ENCODE data around the gene KIAA1549. TPM values are rescaled to one million over a fixed set of nuclear protein-coding genes. Genes with fewer than 3 reads are reported as not detected.
A peak's percentile ranks its signal among the peaks of the same experiment; 100 is the strongest.

The KIAA1549 gene
- polyA plus RNA-seq, 10 donors, result 8.2 to 13.5 (median 9.8) TPM

DNA sequence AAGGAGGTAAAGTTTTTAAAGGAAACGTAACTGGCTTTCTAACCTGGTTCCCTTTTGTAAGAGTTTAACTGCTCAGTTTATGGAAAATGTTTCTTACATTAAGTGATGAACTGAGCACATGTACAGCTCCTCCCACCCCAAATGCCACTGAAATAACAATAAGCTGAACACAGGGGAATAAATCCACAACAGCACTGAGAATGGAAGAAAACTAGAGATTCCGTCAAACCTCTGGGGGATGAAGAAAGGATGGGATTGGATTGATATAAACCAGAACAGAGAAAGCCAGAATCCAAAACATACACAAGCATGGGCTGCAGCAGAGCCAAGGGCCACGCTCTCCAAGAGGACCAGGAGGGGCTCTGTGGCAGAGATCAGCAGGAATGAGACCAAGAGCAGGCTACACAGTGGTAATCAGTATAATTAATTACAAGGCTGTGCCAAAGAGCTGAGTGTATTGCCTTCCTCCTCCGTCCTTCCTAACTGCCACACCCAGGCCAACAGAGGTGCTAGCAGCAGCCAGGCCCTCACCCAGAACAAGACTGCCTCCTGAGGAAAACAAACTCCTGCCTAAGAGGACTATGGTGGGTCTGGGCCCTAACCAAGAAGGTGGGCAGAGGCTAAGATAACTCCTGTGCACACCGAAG is 73.9 kb downstream of the KIAA1549 start:
- DNase-seq, result peak in 2 of 3 donors; percentile 8 to 38

DNA sequence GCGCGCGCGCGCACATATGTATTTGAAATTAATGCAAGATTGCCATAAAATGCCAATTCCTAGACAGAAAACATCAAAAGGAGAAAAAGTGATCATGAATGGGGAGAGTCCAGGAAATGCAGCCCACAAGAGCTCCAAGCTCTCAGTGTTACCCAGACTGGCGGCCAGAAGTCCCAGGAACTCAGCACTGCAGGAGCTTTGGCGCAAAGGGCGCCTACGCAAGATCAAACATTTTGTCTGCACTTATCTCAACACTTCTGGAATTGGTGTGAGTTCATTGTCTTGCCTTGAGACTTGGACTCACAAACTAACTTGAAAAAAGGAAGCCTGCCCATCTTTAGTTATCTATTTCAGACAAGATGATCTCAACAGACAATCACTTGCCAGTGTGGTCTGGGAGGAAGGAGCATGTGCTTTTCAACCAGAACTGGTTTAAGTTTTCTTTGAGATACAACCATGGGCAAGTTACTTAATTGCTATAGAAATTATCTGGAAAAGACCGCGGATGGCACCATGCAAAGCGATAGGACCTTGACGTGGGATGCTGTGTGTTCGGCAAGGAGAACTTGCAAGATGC is 77.2 kb downstream of the KIAA1549 start:
- DNase-seq, result no peak

DNA sequence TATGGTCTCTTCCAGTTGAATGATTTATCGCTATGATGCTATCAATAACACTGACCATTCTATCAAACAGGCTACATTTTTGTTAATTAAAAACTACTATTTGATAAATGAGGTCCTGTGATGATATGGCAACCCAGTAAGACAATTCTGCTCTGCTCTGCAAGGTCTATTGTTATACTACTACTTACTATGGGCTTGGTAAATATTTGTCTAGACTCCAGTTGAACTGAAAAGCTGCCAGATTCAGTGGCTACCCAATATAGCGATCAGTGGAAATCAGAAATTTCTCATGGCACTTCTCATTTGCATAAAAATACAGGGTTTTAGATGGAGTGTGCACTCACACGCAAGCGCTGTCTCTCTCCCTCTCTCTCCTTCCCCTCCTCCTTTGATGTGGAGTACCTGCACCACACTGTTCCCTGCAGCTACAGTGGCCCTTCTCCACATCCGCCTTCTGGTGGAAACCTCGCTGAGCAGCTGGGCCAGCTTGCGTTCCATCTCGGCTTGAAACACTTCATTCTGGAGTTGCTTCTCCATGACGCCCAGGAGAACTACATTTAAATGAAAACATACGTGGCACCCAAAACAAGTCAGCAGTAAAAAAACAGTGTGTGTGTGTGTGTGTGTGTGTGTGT is 77.9 kb downstream of the KIAA1549 start:
- DNase-seq, result no peak

DNA sequence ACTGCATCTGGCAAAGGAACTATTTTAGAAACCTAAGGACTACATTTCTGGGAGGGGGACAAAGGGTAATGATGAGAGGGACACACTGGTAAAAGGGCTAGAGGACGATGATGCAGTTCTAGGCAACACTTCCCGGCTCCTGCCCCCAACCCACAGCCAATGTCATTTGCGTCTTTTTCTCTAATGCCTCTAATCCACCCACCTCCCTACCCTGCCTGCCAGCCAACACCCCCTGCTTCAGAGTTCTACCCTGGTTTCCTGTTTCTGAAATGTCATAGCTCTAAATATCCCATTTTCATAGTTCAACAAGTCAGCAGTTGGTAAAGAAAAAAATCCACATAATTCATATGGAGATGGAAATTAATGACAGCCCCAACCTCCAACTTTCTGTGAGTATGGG is 79.0 kb downstream of the KIAA1549 start:
- no peak for DNase-seq

DNA sequence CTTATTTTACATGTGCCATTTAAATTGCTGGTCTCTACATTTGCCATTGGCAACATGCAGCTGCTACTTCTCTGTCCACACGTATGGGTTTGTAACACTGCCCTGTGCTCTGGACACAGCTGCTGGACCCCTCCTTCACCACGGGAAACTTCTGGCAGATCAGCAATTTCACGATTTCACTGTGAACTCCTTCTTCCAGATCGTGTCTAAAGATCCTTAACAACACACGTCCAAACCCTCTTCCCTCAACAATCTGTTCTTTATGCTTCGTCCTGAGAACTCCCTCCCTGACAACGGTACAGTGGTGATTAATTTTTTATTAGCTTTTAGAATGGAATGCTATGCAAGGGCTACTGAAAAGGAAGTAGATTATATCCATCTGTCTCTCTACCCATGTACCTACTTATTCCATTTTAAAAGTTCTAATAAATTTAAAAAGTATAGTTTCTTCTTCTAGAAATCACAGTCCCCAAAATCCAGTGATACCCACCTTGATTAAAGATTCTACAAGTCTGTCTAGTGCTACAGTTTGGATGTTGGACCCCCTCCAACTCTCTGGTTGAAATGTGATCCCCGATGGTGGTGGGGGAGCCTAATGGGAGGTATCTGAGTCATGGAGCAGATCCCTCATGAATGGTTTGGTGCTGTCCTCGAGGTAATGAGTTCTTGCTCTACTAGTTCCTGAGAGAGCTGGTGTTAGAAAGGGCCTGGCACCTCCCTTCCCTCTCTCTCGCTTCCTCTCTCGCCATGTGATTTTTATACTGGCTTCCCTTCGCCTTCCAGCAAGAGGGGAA is 81.0 kb downstream of the KIAA1549 start:
- peak in 1 of 3 donors; percentile 35 for DNase-seq

DNA sequence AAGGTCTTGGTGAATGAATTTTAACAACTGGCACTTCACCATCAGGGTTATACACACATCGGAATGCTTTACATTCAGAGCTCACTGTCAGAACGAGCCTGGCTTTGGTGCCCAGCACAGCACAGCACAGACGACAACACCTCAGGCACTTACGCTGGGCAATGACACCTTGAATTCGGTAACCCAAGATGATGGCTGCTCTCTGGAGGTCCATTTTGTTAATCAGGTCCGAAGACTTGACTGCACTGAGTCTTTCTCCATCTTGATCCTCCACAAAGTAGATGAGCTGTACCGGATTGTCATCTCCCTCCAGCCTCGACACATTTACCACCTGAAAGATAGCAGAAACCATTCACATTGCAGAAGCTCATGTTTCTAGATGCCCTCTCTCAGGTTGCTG is 82.4 kb downstream of the KIAA1549 start:
- no peak for DNase-seq

DNA sequence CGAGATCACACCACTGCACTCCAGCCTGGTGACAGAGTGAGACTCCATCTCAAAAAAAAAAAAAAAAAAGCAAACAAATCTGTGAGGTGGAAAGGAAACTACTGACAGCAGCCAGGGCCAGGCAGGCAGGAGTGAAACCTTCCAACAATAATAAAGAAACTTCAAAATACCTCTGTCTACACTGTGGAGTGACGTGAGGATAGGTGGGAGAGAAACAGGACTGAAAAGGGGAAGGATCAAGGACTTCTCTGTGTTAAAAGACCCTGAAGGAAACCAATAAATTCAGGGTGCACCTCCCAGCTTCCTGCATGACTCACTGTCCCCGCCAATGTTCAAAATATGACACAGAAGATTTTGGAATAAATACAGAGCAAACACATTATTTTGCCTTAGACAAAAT is 82.9 kb downstream of the KIAA1549 start:
- DNase-seq, result no peak

DNA sequence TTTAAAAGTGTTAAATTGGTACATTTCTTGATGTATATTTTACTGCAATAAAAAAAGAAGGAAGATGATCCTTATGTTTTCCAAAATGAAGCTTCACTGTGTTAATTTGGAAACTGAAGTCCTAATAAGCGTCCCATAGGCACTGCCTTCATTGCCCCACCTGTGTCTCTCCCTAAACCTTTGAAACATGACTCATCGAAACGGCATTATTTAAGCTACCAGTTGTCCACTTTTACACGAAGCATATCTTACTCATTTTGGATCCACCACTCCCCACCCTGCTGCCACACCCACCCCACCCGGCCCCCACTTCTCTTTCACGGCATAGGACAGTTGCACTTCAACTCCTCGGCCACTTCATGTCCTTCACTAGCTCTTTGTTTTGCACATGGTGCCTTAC is 85.5 kb downstream of the KIAA1549 start:
- no peak for DNase-seq

DNA sequence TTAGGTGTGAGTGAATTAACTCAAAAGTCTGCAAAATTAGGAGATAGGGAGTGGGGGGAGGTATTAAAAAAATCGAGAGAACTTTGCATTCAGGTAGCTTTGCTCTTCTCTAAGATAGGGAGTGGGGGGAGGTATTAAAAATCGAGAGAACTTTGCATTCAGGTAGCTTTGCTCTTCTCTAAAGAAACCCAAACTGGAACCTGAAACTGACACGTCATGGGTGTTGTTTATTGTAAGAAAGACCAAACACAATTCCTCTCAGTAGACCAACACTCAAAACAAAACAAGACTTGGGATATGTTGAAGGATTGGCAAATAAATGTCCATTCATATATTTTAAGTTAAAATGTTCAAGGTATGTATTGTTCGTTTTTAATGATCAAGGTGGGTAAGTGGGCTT is 87.9 kb downstream of the KIAA1549 start:
- no peak for DNase-seq

DNA sequence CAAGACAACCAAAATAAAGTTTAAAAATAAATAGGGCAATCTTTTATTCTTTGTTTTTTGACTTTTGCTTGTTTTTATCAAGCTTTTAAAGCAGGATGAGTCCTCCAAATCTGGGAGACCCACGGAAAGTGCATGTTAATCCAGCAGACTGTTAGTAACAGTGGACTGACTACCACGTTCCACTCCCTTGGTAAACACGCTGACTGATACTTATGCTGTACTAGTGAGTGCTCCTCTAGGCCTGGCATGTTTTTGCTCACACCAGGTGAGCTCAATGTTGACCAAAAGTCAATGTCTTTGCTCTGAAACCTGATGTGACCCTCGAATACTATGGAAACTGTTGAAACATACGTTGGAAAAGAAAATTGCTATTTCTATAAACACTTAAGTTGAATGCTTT is 88.4 kb downstream of the KIAA1549 start:
- no peak for DNase-seq

DNA sequence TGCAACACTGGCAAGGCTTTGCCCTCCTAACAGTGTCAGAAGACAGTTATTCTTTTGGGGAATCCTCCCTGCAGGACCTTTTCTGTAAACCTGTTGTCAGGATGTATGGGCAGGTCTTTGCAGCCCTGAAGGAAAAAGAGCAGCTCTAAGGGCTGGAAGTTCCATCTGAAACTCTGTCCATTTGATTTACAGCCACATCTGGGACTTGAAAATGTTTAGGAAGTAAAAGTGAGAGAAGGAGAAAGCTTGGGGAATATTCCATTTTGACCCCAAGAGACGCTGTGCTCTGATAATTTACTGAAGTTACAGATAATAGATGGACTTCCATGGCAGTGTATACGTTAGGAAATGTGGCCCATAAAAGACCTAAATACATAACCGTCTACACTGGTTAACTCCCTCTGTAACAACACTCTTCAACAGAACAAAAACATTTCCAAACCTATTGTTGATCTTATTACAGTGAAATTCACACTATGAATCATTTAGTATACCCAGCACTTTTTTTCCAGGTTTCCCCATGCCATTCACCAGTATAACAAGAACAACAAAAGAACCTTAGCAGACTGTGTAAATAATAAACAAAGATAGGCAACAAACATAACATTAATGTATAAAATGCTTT is 89.1 kb downstream of the KIAA1549 start:
- peak in 1 of 3 donors; percentile 60 for DNase-seq

DNA sequence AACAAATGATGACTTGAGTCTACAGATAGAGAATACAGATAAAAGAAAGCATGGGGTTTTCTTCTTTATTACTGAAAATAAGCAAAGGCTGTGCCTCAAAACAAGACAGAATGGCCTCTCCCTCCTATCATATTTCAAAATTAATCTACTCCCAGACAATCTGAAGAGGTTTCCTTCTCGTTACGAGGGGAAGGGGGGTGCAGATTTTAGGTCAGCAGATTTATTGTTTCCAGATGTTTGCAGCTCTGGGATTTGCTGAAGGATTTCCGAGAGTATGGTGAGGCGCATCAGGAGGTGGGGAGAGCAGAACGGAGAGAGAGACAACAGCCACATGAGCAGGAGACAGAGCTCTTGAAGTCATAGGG is 89.8 kb downstream of the KIAA1549 start:
- peak; percentile 64 to 91 (median 79) for DNase-seq

DNA sequence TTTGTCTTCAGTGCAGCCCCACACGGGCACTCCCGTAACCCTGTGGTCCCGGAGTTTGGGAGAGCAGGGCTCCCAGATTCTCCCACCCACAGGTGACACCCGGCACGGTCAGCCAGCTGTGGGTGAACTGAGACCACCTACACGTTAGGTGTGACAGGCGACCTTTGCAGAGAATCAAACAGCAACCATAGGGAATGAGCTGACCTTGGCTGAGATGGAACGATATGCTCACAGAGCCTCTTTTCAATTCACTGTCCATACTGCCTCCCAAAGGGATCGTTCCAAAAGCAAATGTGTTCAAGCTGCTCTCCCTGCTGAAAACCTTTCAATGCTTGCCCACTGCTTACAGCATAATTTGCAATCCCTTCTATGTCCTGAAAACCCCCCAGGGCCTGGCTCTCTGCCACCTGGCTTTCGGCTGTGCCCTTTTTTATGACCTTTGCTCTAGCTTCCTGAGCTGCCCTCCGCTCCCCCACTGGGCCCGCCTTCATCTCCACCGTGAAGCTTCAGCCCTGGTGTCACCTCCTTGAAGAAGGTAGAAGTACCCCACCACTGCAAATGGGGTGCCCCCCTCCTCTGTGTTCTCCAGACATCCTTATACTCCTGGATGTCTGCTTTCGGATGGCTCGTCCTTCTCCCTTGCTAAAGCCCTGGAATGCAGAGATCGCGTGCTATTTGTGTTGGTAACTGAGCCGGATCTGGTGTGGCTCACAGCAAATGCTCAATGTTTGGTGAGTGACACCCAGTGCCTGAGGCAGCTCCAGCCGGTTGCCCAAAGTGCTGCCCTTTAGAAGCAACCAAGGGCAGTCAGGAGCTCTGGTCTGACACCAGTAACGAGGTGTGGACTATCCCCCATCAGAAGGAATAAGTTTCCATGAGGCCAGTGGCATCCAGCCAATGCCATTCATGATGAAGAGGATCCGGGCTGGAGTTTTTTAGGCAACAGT is 90.4 kb downstream of the KIAA1549 start:
- peak; percentile 45 to 81 (median 49) for DNase-seq

DNA sequence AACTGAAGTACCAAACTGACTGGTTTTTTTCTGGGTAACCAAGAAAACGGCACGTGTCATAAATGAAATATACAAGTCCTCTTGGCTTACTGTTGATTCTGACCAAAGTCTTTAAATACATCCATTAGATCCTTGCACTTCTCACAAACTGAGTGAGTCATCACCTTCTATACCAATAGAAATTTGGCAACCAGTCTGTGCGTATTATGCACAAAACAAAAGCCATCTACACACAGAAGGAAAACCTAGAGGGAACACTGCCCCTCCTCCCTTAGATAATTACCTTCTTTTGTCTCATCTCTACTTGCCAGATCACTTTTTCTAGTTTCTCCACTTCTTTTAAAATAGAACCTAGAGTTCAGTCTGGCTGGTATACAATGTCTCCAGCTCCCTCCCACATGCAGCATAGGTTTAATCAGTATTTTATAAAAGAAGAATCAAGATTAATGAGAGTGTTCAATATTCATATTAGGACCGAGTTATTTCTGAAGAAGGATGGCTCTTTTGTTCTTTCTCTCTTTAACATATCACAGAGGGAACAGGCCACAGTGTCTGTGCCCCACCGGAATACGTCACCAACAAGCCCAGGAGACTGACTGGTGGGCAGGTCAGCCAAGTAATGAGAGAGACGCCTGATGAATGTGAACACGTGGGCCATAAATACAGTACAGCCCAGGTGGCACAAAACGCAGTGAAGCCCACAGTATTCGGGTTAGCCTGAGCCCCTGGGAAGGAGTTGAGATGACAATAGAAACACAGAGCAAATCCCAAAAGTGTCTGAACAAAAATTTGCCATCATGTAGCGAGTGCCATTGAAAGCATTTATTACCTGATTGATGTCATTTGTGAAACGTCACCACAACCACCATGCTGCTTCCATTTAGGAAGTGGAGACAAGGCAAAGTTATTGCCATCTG is 91.3 kb downstream of the KIAA1549 start:
- no peak for DNase-seq

DNA sequence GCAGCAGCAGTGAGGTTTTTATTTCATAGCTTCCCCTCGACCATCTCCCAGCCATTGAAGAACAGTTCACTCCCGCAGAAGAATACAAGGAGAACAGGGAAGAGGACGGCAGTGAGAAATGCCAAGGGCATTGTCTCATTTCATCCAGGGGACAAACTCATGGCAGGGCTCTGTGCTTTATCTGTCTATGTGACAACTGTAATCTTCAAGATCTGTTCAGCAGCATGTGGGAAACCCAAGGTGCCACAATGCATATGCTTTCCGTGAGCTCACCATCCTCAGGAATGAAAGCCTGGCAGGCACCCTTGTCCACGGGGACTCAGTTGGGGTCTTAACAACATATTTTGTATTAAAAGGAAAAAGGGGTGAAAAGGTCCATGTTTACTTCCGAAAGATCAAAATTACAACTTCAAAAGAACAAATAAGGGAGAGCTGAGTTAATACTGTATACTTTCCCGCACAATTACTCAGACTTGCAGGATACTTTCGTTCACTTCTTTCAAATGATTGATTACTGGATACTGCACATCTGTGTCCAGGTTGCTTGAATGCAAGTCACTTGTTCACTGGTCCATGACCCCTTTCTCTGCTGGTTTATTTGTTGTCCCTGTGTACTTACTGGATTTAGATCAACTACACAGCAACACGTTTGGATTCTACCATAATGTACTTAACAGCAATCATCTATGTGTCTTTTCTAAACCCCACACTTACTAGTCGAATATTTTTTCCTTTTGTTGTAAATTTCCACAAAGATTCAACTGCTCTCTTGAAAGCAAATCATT is 93.1 kb downstream of the KIAA1549 start:
- DNase-seq, result no peak

DNA sequence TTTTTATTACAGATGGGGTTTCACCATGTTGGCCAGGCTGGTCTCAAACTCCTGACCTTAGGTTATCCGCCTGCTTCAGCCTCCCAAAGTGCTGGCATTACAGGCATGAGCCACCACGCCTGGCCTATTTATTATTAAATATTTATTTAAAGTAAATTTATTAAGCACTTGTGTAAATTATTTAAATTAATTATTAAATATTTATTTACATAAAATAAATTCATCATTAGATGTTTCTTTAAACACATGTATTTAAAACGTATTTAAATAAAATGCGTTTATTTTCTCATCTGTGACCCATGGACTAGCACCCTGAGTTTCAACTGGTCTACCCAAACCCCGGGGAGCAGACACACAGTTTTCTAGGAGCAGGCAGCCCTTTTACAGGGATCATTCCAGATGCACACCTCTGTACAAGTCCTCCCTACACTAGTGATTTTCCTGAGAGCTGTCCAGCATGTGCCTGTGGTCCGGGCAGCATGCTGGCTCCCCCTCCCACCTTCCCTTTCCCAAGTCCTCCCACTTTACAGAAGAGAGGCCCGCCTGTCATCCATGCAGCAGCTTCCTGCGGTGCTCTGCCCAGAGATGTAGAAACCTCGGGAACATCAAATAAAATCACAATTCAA is 94.0 kb downstream of the KIAA1549 start:
- no peak for DNase-seq

DNA sequence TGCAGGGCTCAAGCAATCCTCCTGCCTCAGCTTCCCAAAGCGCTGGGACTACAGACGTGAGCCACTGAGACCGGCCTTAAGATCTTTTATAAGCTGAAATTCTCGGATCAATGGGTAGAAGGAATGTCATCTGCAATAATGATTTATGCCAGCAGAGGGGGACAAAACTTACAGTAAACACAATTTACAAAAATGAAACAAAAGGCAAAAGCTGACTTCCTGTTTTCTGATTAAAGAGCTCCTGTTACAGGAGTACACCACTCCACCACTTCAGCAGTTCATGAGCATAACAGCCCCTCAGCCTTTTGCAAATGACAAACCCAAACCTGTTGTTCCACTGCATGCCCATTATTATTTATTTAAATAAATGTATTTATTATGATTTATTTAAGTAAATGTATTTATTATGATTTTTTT is 94.7 kb downstream of the KIAA1549 start:
- DNase-seq, result peak; percentile 57 to 78 (median 68)

DNA sequence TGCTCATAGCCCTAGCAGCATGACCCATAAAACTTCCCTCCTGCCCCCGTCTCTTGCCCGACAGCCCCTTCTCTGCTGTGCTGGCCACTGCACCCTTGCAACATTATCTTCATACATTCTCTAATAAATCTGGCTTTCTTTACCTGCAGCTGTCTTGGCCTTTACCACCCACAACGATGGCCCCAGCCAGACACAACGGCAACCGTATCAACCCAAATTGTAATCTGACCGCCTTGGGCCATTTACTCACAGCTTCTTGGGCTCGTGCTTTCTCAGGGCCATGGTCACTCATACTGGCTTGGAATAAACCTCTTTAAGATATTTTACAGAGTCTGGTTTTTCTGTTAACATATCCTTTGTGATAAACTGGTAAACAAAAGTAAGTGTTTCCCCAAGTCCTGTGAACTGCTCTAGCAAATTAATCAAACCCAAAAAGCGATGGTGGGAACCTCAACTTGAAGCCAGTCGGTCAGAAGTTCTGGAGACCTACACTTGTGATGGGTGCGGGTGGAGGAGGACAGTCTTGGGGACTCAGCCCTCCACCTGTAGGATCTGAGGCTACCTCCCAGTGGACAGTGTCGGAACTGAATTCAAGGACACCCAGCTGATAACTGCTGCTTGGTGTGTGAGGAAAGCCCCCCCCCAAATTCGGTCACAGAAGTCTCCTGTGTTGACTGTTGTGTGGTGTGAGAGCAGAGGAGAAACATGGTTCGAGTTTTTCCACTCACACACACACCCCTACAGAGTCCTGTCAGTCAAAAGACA is 95.6 kb downstream of the KIAA1549 start:
- no peak for DNase-seq

Data from muscle of back (tissue), 11 donors.